ENCODE data around the gene VPS26C. TPM values are rescaled to one million over a fixed set of nuclear protein-coding genes. Genes with fewer than 3 reads are reported as not detected.
A peak's percentile ranks its signal among the peaks of the same experiment; 100 is the strongest.

Gene VPS26C
- total RNA-seq, 1 experiment from 2014 or later = 62.8 TPM

DNA sequence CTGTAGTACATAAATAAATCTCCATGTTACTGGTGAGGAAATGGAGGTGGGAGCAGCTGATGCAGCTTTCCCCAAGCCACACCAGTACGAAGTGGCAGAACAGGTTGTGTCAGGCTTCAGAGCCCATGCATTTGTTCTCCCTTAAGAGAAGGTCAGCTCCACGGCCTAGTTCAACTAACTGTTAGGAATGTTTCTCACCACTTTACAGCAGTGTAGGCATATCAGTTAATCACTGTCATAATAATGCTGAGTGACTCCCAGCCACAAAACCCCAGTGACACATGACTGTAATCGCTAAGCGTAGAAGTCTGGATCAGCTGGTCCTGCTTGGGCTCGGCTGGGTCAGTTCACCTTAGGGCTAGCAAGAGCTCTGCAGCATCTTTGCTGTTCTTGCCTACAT is 90.4 kb downstream of the VPS26C start:
- Mint-ChIP-seq H3K9me3 (peaks cover 5% of the 10 kb centered on the region; the same call in 1 of the 2 replicates), H3K4me3 (no peak overlapping the region), H3K27ac (0 out of 2 replicates have a peak overlapping the region, but pooled peaks have one; percentile 21), H3K27me3 (ENCODE audit: low read depth) (no peaks in the 10 kb centered on the region), H3K4me1 (peaks cover 5% of the 10 kb centered on the region; the same call in 1 of the 2 replicates), H3K36me3 (peaks cover 15% of the 10 kb centered on the region)
- ChIA-PET POLR2A (interaction anchor here (1.1 kb wide), 1 partner anchor 91 kb away, joined by 3 read pairs; no protein-coding TSS in a partner anchor), CTCF (interaction anchor here (0.8 to 1.3 kb wide), 2 partner anchors 10 to 69 kb away, joined by 3 to 5 read pairs; no protein-coding TSS in a partner anchor)
- DNase-seq (ENCODE audit: low spot score) (no peak), ATAC-seq (peak; percentile 47; the same call in 1 of the 2 replicates)
- TF ChIP-seq MYBL2 (CRISPR knock-in tag; IDR thresholded peaks at IDR 0.05) (no peak), RELA (CRISPR knock-in tag; IDR thresholded peaks at IDR 0.05; ENCODE audit: borderline replicate concordance) (no peak), GRHL2 (CRISPR knock-in tag; IDR thresholded peaks at IDR 0.05; ENCODE audit: insufficient replicate concordance, severe bottlenecking) (no peak), FOXK1 (CRISPR knock-in tag; IDR thresholded peaks at IDR 0.05) (no peak), ZNF263 (CRISPR knock-in tag; IDR thresholded peaks at IDR 0.05; ENCODE audit: low read depth) (no peak), MAX (CRISPR knock-in tag; IDR thresholded peaks at IDR 0.05) (no peak), RORB (CRISPR knock-in tag; IDR thresholded peaks at IDR 0.05) (no peak), NR1H2 (CRISPR knock-in tag; IDR thresholded peaks at IDR 0.05) (no peak)
- TF ChIP-seq, protein P1, sequence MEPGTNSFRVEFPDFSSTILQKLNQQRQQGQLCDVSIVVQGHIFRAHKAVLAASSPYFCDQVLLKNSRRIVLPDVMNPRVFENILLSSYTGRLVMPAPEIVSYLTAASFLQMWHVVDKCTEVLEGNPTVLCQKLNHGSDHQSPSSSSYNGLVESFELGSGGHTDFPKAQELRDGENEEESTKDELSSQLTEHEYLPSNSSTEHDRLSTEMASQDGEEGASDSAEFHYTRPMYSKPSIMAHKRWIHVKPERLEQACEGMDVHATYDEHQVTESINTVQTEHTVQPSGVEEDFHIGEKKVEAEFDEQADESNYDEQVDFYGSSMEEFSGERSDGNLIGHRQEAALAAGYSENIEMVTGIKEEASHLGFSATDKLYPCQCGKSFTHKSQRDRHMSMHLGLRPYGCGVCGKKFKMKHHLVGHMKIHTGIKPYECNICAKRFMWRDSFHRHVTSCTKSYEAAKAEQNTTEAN (CRISPR knock-in tag; IDR thresholded peaks at IDR 0.05) = no peak

Other genes with a start within 250 kb of the VPS26C start
- gene PIGP, start 194.3 kb downstream of the VPS26C start, total RNA-seq (2021) = 10.9 to 17.0 TPM (median 16.2 TPM) in 3 replicates
- 27.8 to 29.2 TPM (median 29.0 TPM) in 3 replicates for gene TTC3, start 194.1 kb downstream of the VPS26C start, total RNA-seq (2021)
- gene DYRK1A, start 99.4 kb upstream of the VPS26C start, total RNA-seq (2021) = 54.6 to 56.5 TPM (median 54.8 TPM) in 3 replicates